ENCODE results near the gene GLYR1.

DNA sequence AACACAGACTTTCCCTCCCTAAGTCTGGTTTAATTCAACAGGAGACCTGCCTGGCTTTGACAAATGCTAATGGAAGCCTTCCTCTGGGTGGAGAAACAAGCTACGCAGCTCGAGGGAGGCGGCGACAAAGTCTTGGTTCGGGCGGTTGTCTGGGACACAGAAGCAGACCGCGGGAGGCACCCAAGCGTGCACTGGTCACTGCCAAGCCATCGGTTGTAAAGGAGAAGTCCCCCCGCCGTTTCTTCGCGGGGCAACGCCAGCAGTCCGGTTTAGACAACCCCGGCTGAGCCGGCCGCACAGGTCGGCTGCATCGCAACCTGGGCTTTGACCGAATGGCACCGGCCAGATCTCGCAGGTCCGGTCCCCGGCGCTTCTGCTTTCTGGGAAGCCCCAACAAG is 586 bp downstream of the GLYR1 start:
- TF ChIP-seq CTCF (IDR thresholded peaks at IDR 0.05; ENCODE audit: low read length) = no peak
- TF ChIP-seq EZH2 (optimal IDR thresholded peaks at IDR 0.05; ENCODE audit: low read depth, low read length) = no peak
- TF ChIP-seq EZH2phosphoT487 (IDR thresholded peaks at IDR 0.05; ENCODE audit: low read length) = no peak

All from MM.1S (cell line).